ENCODE measurements around the gene GMPPA. TPM values are rescaled to one million over a fixed set of nuclear protein-coding genes. Genes with fewer than 3 reads are reported as not detected.

The GMPPA gene
- total and polyA plus RNA-seq, 9 of the 15 experiments (the other 6 are each of a cell fraction or from before 2014, with no cell fraction given): 7.0 to 101 (median 66.7) TPM

GRCh38 chr2:219530048-219530963 is 31.6 kb downstream of the GMPPA start (continued):
- TF ChIP-seq ID3 (CRISPR knock-in tag; IDR thresholded peaks at IDR 0.05) (no peak), ID3 (tag; IDR thresholded peaks at IDR 0.05) (no peak), GABPA (tag; conservative IDR thresholded peaks at IDR 0.05; ENCODE audit: low read depth) (no peak), ZNF512 (tag; IDR thresholded peaks at IDR 0.05) (no peak), HMG20A (CRISPR knock-in tag; conservative IDR thresholded peaks at IDR 0.05) (no peak), RBM39 (optimal IDR thresholded peaks at IDR 0.05; ENCODE audit: low read depth, low read length) (no peak), MAZ (CRISPR knock-in tag; conservative IDR thresholded peaks at IDR 0.05 in 1 of 2, IDR thresholded peaks at IDR 0.05 in 1 of 2) (peak in 1 of 2 experiments; percentile 86; a peak in 3 of 4 replicates), KDM5B (IDR thresholded peaks at IDR 0.05; ENCODE audit: insufficient replicate concordance, low read depth, low read length) (no peak), ARHGAP35 (IDR thresholded peaks at IDR 0.05; ENCODE audit: partially characterized antibody) (no peak), RCOR1 (IDR thresholded peaks at IDR 0.05; ENCODE audit: borderline replicate concordance in 1 of 2, low read depth in 2 of 2, low read length in 2 of 2) (no peak), SMC3 (conservative IDR thresholded peaks at IDR 0.05; ENCODE audit: insufficient read depth, low read depth, low read length) (peak; percentile 99), ZNF407 (IDR thresholded peaks at IDR 0.05; ENCODE audit: low read depth) (no peak), DNMT1 (IDR thresholded peaks at IDR 0.05) (no peak), BRD4 (IDR thresholded peaks at IDR 0.05) (no peak), ZC3H11A (IDR thresholded peaks at IDR 0.05; ENCODE audit: low read depth, low read length) (no peak)

Data from K562 (cell line).